GM12878 (cell line): Measurements from ENCODE around the gene ADAM23. TPM values are rescaled to one million over a fixed set of nuclear protein-coding genes. Genes with fewer than 3 reads are reported as not detected.
A peak's percentile ranks its signal among the peaks of the same experiment; 100 is the strongest.

Source experiments
- ATAC-seq: fragments of 200-7000 bp; cut with Tn5 transposase; 3 replicates; pipeline ENCODE4 v1.9.1; 2020; ENCODE audit warnings: mild to moderate bottlenecking, moderate library complexity
- BruUV-seq: library from RNA; stranded (reverse); fragments of 400-500 nt; replicated peaks from 2 replicates; lab custom pipeline; 2021; lab: Mats Ljungman, UMichigan
- CTCF ChIA-PET: fragments of 300-600 bp; sonication (Branson Sonifier 250); formaldehyde crosslinking; extraction: SDS; loops from one replicate; lab custom pipeline; 2021; ENCODE audit warnings: inconsistent platforms; lab: Yijun Ruan, JAX
- POLR2A ChIA-PET: fragments of 350-600 bp; formaldehyde crosslinking; extraction: SDS; loops from one replicate; lab custom pipeline; 2021; ENCODE audit warnings: inconsistent platforms; lab: Charles Lee
- RAD21 ChIA-PET: fragments of 300-600 bp; sonication (Branson Sonifier 250); formaldehyde crosslinking; loops from one replicate; lab custom pipeline; 2023; ENCODE audit warnings: antibody characterized with exemption; ENCODE audit not compliant: unreplicated experiment; lab: Charles Lee
- SMC1A ChIA-PET: fragments of 300-600 bp; sonication (Branson Sonifier 250); formaldehyde crosslinking; loops from one replicate; lab custom pipeline; 2023; ENCODE audit not compliant: unreplicated experiment, uncharacterized antibody; lab: Charles Lee
- DNase-seq: peaks from one replicate; pipeline ENCODE4 v3.0.0-alpha.2; 2011; ENCODE audit warnings: low read depth, low spot score
- FAIRE-seq: peaks from 3 replicates; lab custom pipeline; 2011; peaks lifted over from hg19 to GRCh38; lab: Jason Lieb, UNC
- H2AFZ ChIP-seq: 2 replicates; pipeline ENCODE4 v1.6.0; 2011; ENCODE audit warnings: low read depth, low read length, control low read depth; ENCODE audit not compliant: control insufficient read depth
- H3K27ac ChIP-seq: 2 replicates; pipeline ENCODE4 v1.5.1; 2011; ENCODE audit warnings: control low read depth; ENCODE audit not compliant: control insufficient read depth, insufficient read depth
- H3K27me3 ChIP-seq, 2 experiments: replicated peaks in 1 of 2; 2 replicates each; pipeline versions ENCODE4 v1.6.0 to v1.6.1; 2011; ENCODE audit warnings: low read length in 1 of 2; ENCODE audit not compliant: control insufficient read depth in 2 of 2, insufficient read depth in 2 of 2
- H3K36me3 ChIP-seq, 2 experiments: 2 replicates each; pipeline ENCODE4 v1.5.1; 2011; ENCODE audit warnings: low read length in 1 of 2; ENCODE audit not compliant: control insufficient read depth in 2 of 2, insufficient read depth in 2 of 2
- H3K4me1 ChIP-seq: 2 replicates; pipeline ENCODE4 v1.6.1; 2011; ENCODE audit warnings: mild to moderate bottlenecking, low read length, moderate library complexity, mixed read lengths; ENCODE audit not compliant: control insufficient read depth, insufficient read depth
- H3K4me2 ChIP-seq: 2 replicates; pipeline ENCODE4 v1.6.0; 2011; ENCODE audit warnings: control low read depth; ENCODE audit not compliant: control insufficient read depth, insufficient read depth
- H3K4me3 ChIP-seq: fragments of 200-600 bp; sonication (generic); 2 replicates; pipeline ENCODE4 v1.5.1; 2016
- H3K79me2 ChIP-seq: 2 replicates; pipeline ENCODE4 v1.6.0; 2011; ENCODE audit warnings: low read length; ENCODE audit not compliant: control insufficient read depth, insufficient read depth
- H3K9ac ChIP-seq: 2 replicates; pipeline ENCODE4 v1.8.0; 2011; ENCODE audit warnings: low read length, control low read depth, mixed read lengths; ENCODE audit not compliant: control insufficient read depth, insufficient read depth
- H3K9me3 ChIP-seq: replicated peaks from 3 replicates; pipeline ENCODE4 v1.5.1; 2011; ENCODE audit warnings: mild to moderate bottlenecking, low read length; ENCODE audit not compliant: control insufficient read depth, insufficient read depth
- H4K20me1 ChIP-seq: 2 replicates; pipeline ENCODE4 v1.6.0; 2011; ENCODE audit not compliant: control insufficient read depth, insufficient read depth
- ATF7 ChIP-seq: fragments of 450-650 bp; IDR thresholded peaks from 2 replicates; pipeline ENCODE4 v1.6.1; 2016; ENCODE audit warnings: low read depth, mild to moderate bottlenecking
- BHLHE40 ChIP-seq, 2 experiments: fragments of 450-650 bp in 1 of 2; IDR thresholded peaks; 2 replicates each; pipeline ENCODE4 v1.6.1; 2011 to 2017; ENCODE audit warnings: low read depth in 2 of 2, borderline replicate concordance in 1 of 2, improper control_type of control experiment in 1 of 2, low read length in 1 of 2, mild to moderate bottlenecking in 1 of 2
- CUX1 ChIP-seq: IDR thresholded peaks from 2 replicates; pipeline ENCODE4 v1.6.1; 2012; ENCODE audit warnings: improper control_type of control experiment, low read depth, low read length; ENCODE audit not compliant: insufficient replicate concordance
- GATAD2B ChIP-seq: fragments of 450-650 bp; conservative IDR thresholded peaks from 2 replicates; pipeline ENCODE4 v1.6.1; 2017; ENCODE audit warnings: low read depth, mild to moderate bottlenecking, moderate library complexity
- IKZF2 ChIP-seq, 2 experiments: fragments of 450-650 bp; IDR thresholded peaks; 2 replicates each; pipeline ENCODE4 v1.6.1; 2017; ENCODE audit warnings: mild to moderate bottlenecking in 2 of 2, moderate library complexity in 2 of 2
- JUNB ChIP-seq: IDR thresholded peaks from 2 replicates; pipeline ENCODE4 v1.6.1; 2016; ENCODE audit warnings: antibody characterized with exemption, mild to moderate bottlenecking
- MTA3 ChIP-seq: IDR thresholded peaks from 2 replicates; pipeline ENCODE4 v1.6.1; 2012; ENCODE audit warnings: low read length, inconsistent platforms, borderline replicate concordance
- NFIC ChIP-seq: IDR thresholded peaks from 2 replicates; pipeline ENCODE4 v1.6.1; 2012; ENCODE audit warnings: low read depth, mild to moderate bottlenecking, inconsistent platforms, low read length, moderate library complexity
- NFYB ChIP-seq: IDR thresholded peaks from 2 replicates; pipeline ENCODE4 v1.6.1; 2011; ENCODE audit warnings: low read depth, mild to moderate bottlenecking, low read length, improper control_type of control experiment, moderate library complexity; ENCODE audit not compliant: insufficient read depth
- PBX3 ChIP-seq: IDR thresholded peaks from 2 replicates; pipeline ENCODE4 v1.6.1; 2011; ENCODE audit warnings: mild to moderate bottlenecking, low read depth, low read length, moderate library complexity; ENCODE audit not compliant: insufficient replicate concordance
- POLR2A ChIP-seq: IDR thresholded peaks from 2 replicates; pipeline ENCODE4 v1.6.1; 2011; ENCODE audit warnings: low read depth, mild to moderate bottlenecking, low read length
- RFX5 ChIP-seq: IDR thresholded peaks from 2 replicates; pipeline ENCODE4 v1.6.1; 2011; ENCODE audit warnings: low read depth, low read length, improper control_type of control experiment
- ZNF24 ChIP-seq: fragments of 450-650 bp; IDR thresholded peaks from 2 replicates; pipeline ENCODE4 v1.6.1; 2017; ENCODE audit warnings: antibody characterized with exemption, mild to moderate bottlenecking
- ZSCAN29 ChIP-seq: fragments of 450-650 bp; IDR thresholded peaks from 2 replicates; pipeline ENCODE4 v1.6.1; 2017; ENCODE audit warnings: mild to moderate bottlenecking, moderate library complexity
- WGBS: methylation state at CpG from one replicate; pipeline ENCODE4 v1.1.6; 2016; ENCODE audit warnings: low lambda C conversion rate; ENCODE audit not compliant: insufficient replicate concordance, insufficient coverage; ENCODE audit errors: missing lambda C conversion rate; 5-methylcytosine and 5-hydroxymethylcytosine counted together
- in situ Hi-C: fragments of 300-500 bp; cut with MboI; formaldehyde crosslinking; loops from 9 replicates; pipeline ENCODE4 v1.14.3; 2018; ENCODE audit warnings: mixed read lengths
- intact Hi-C: fragments of 100-400 bp; cut with micrococcal nuclease; formaldehyde crosslinking; loops from one replicate; pipeline ENCODE4 v1.14.2; 2022; ENCODE audit not compliant: unreplicated experiment
- polyA plus RNA-seq, 11 experiments: library from polyadenylated mRNA; depleted of rRNA in 4 of 11; unstranded in 6 of 11; stranded (reverse) in 5 of 11; fragments of >200 nt; fragmentation: Nextera tagmentation in 4 of 11; fragmentation: Illumina TruSeq in 1 of 11; extraction: Ambion mirVana in 4 of 11; extraction: Trizol in 1 of 11; gene quantifications; 1 replicate in 1 of 11; 2 replicates in 10 of 11; pipeline versions ENCODE4 v1.2.1 to v1.2.3, GENCODE V29; 2011 to 2016; ENCODE audit warnings: inconsistent platforms in 2 of 11, missing spikeins in 2 of 11, low read depth in 1 of 11
- total RNA-seq, 4 experiments: library from RNA; depleted of rRNA in 3 of 4; stranded (reverse); fragments of >200 nt in 3 of 4; fragmentation: Illumina TruSeq in 1 of 4; extraction: Trizol in 1 of 4; gene quantifications; 2 replicates each; pipeline versions ENCODE4 v1.2.1 to v1.2.3, GENCODE V29; 2013 to 2021
- TF ChIP-seq, protein P1 (sequence below): fragments of 450-650 bp; formaldehyde crosslinking; IDR thresholded peaks from 2 replicates; pipeline ENCODE4 v1.5.0; 2022; ENCODE audit warnings: mild to moderate bottlenecking, missing genetic modification characterization

ADAM23 gene
- total and polyA plus RNA-seq, 10 of the 15 experiments (the other 5 are each of a cell fraction or from before 2014, with no cell fraction given), result 5.7 to 41.8 (median 15.6) TPM

DNA sequence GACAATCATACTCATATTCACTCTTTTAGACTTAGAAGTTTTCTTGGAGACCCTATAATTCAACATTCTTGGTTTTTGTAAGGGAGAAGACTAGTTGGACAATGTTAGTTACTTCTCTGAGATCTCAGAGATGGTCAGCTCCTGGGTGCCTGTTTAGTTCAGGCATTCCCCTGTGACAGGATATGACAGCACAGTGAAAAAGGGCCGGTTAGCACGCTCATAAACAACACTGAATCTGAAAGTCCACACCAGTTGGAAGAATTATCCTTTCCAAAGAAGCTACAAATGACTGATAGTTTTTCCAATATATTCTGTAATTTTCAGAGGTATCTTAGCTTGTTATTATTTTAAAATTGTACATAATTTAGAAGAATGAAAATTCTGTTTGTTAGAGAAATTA, 75.7 kb downstream of the ADAM23 start:
- no peaks in the 10 kb centered on the region for H3K9me3 ChIP-seq
- ChIA-PET RAD21 (interaction anchor here (0.7 to 1.5 kb wide), 3 partner anchors 14 to 40 kb away, joined by 3 to 4 read pairs (median 3); no protein-coding TSS in a partner anchor), POLR2A (interaction anchor here (0.8 to 1.1 kb wide), 2 partner anchors 30 to 70 kb away, joined by 3 to 4 read pairs; no protein-coding TSS in a partner anchor), SMC1A (interaction anchor here (0.9 to 2.1 kb wide), 9 partner anchors 10 to 126 kb away, joined by 3 to 7 read pairs (median 4); no protein-coding TSS in a partner anchor), CTCF (no interaction called here)
- H3K4me3 ChIP-seq, result no peak overlapping the region
- no peaks in the 10 kb centered on the region for H3K4me1 ChIP-seq
- H3K27ac ChIP-seq, result no peak overlapping the region
- intact Hi-C loops (no loop called here), in situ Hi-C loops (no loop called here)
- DNase-seq, result no peak
- H4K20me1 ChIP-seq, result no peaks in the 10 kb centered on the region
- H3K36me3 ChIP-seq, result no peaks in the 10 kb centered on the region
- 3% methylated on average over 2 of the region's 2 CpGs for WGBS
- no peak overlapping the region for H3K4me2 ChIP-seq
- peak; percentile 83 for ATAC-seq
- no peak overlapping the region for H2AFZ ChIP-seq
- H3K79me2 ChIP-seq, result no peaks in the 10 kb centered on the region
- no peak overlapping the region for H3K9ac ChIP-seq
- no TSS peak for BruUV-seq
- FAIRE-seq, result no peak
- no peaks in the 10 kb centered on the region for H3K27me3 ChIP-seq
- TF ChIP-seq PBX3 (no peak), BHLHE40 (IDR thresholded peaks at IDR 0.05; ENCODE audit: borderline replicate concordance in 1 of 2, low read depth in 2 of 2, low read length in 1 of 2) (peak in 1 of 2 experiments; percentile 7; a peak in 1 of 4 replicates), GATAD2B (no peak), ZSCAN29 (no peak), IKZF2 (IDR thresholded peaks at IDR 0.05) (peak; percentile 57 to 60; a peak in 3 of 4 replicates), CUX1 (no peak), MTA3 (no peak), POLR2A (no peak), ZNF24 (no peak), NFIC (peak; percentile 74; the same call in 1 of the 2 replicates), JUNB (peak; percentile 41; the same call in 1 of the 2 replicates), ATF7 (peak; percentile 56; the same call in 1 of the 2 replicates), RFX5 (no peak), NFYB (no peak)
- TF ChIP-seq, protein P1, sequence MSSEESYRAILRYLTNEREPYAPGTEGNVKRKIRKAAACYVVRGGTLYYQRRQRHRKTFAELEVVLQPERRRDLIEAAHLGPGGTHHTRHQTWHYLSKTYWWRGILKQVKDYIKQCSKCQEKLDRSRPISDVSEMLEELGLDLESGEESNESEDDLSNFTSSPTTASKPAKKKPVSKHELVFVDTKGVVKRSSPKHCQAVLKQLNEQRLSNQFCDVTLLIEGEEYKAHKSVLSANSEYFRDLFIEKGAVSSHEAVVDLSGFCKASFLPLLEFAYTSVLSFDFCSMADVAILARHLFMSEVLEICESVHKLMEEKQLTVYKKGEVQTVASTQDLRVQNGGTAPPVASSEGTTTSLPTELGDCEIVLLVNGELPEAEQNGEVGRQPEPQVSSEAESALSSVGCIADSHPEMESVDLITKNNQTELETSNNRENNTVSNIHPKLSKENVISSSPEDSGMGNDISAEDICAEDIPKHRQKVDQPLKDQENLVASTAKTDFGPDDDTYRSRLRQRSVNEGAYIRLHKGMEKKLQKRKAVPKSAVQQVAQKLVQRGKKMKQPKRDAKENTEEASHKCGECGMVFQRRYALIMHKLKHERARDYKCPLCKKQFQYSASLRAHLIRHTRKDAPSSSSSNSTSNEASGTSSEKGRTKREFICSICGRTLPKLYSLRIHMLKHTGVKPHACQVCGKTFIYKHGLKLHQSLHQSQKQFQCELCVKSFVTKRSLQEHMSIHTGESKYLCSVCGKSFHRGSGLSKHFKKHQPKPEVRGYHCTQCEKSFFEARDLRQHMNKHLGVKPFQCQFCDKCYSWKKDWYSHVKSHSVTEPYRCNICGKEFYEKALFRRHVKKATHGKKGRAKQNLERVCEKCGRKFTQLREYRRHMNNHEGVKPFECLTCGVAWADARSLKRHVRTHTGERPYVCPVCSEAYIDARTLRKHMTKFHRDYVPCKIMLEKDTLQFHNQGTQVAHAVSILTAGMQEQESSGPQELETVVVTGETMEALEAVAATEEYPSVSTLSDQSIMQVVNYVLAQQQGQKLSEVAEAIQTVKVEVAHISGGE, result no peak
